ENCODE measurements around the gene SEMA6C. TPM values are rescaled to one million over a fixed set of nuclear protein-coding genes. Genes with fewer than 3 reads are reported as not detected.

Gene SEMA6C
- polyA plus RNA-seq, 3 donors, result 0.39 to 1.4 (median 0.97) TPM

GRCh38 chr1:151137789-151138188 lies 8.6 kb downstream of the SEMA6C start:
- no peaks in the 10 kb centered on the region for H3K79me2 ChIP-seq (ENCODE audit: insufficient read depth, low read length)
- no peak overlapping the region for H3K4me3 ChIP-seq (replicated peaks in 1 of 3; ENCODE audit: low read depth in 2 of 3, low read length in 3 of 3)
- intact Hi-C loops (cut with micrococcal nuclease), result no loop called here
- no peak overlapping the region for H2AFZ ChIP-seq (ENCODE audit: insufficient read depth, low read depth, low read length, poor library complexity, severe bottlenecking)
- H3K4me2 ChIP-seq (replicated peaks; ENCODE audit: extremely low read depth, low read length, poor library complexity, severe bottlenecking), result no peak overlapping the region
- no peaks in the 10 kb centered on the region for H4K20me1 ChIP-seq (ENCODE audit: insufficient read depth, low read length)
- DNase-seq, result no peak
- no peaks in the 10 kb centered on the region for H3K9me3 ChIP-seq (replicated peaks in 1 of 2; ENCODE audit: control insufficient read depth in 1 of 2, insufficient read depth in 1 of 2, low read length in 2 of 2)
- Mint-ChIP-seq H3K27me3 (ENCODE audit: low read depth in 3 of 3) (peaks cover 6 to 9% (median 6%) of the 10 kb centered on the region in 3 donors), H3K36me3 (no peaks in the 10 kb centered on the region), H3K27ac (no peak overlapping the region), H3K4me1 (no peaks in the 10 kb centered on the region), H3K4me3 (no peak overlapping the region), H3K9me3 (peaks cover 0 to 6% (median 0%) of the 10 kb centered on the region in 7 donors)
- 94% methylated on average over 2 of the region's 7 CpGs for WGBS (ENCODE audit: insufficient coverage)
- H3K4me1 ChIP-seq (ENCODE audit: control insufficient read depth in 1 of 2, insufficient read depth in 2 of 2, low read length in 2 of 2), result no peaks in the 10 kb centered on the region
- no peaks in the 10 kb centered on the region for H3K36me3 ChIP-seq (replicated peaks in 1 of 2; ENCODE audit: control insufficient read depth in 1 of 2, insufficient read depth in 2 of 2, low read length in 2 of 2)
- no peak overlapping the region for H3K27ac ChIP-seq (ENCODE audit: low read depth in 1 of 2, low read length in 2 of 2)
- no peaks in the 10 kb centered on the region for H3K27me3 ChIP-seq (ENCODE audit: control insufficient read depth in 2 of 2, insufficient read depth in 2 of 2, low read length in 2 of 2)
- TF ChIP-seq CTCF (IDR thresholded peaks at IDR 0.05), result no peak
- no peak overlapping the region for H3K9ac ChIP-seq (ENCODE audit: insufficient read depth, low read length, poor library complexity, severe bottlenecking)

GRCh38 chr1:151135433-151136385 lies 10.7 kb downstream of the SEMA6C start:
- no peak for TF ChIP-seq CTCF (IDR thresholded peaks at IDR 0.05)
- H4K20me1 ChIP-seq (ENCODE audit: insufficient read depth, low read length), result no peaks in the 10 kb centered on the region
- H3K27me3 ChIP-seq (ENCODE audit: control insufficient read depth in 2 of 2, insufficient read depth in 2 of 2, low read length in 2 of 2), result peaks cover 0 to 8% of the 10 kb centered on the region in 2 donors
- intact Hi-C loops (cut with micrococcal nuclease), result no loop called here
- no peaks in the 10 kb centered on the region for H3K79me2 ChIP-seq (ENCODE audit: insufficient read depth, low read length)
- no peaks in the 10 kb centered on the region for H3K36me3 ChIP-seq (replicated peaks in 1 of 2; ENCODE audit: control insufficient read depth in 1 of 2, insufficient read depth in 2 of 2, low read length in 2 of 2)
- no peak for DNase-seq
- Mint-ChIP-seq H3K27me3 (ENCODE audit: low read depth in 3 of 3) (peaks cover 10 to 21% (median 12%) of the 10 kb centered on the region in 3 donors), H3K36me3 (no peaks in the 10 kb centered on the region), H3K4me3 (no peak overlapping the region), H3K27ac (peak overlapping the region in 3 of 7 donors; percentile 12 to 68 (median 57)), H3K9me3 (peaks cover 0 to 6% (median 0%) of the 10 kb centered on the region in 7 donors), H3K4me1 (peaks cover 11% of the 10 kb centered on the region)
- WGBS (ENCODE audit: insufficient coverage), result 100% methylated on average over 7 of the region's 12 CpGs
- H3K9ac ChIP-seq (ENCODE audit: insufficient read depth, low read length, poor library complexity, severe bottlenecking), result no peak overlapping the region
- no peak overlapping the region for H3K27ac ChIP-seq (ENCODE audit: low read depth in 1 of 2, low read length in 2 of 2)
- peaks cover 10 to 12% of the 10 kb centered on the region in 2 donors for H3K4me1 ChIP-seq (ENCODE audit: control insufficient read depth in 1 of 2, insufficient read depth in 2 of 2, low read length in 2 of 2)
- no peaks in the 10 kb centered on the region for H3K9me3 ChIP-seq (replicated peaks in 1 of 2; ENCODE audit: control insufficient read depth in 1 of 2, insufficient read depth in 1 of 2, low read length in 2 of 2)
- no peak overlapping the region for H3K4me3 ChIP-seq (replicated peaks in 1 of 3; ENCODE audit: low read depth in 2 of 3, low read length in 3 of 3)
- H2AFZ ChIP-seq (ENCODE audit: insufficient read depth, low read depth, low read length, poor library complexity, severe bottlenecking), result no peak overlapping the region
- H3K4me2 ChIP-seq (replicated peaks; ENCODE audit: extremely low read depth, low read length, poor library complexity, severe bottlenecking), result no peak overlapping the region

Data from CD14-positive monocyte (primary cell).